Measurements from ENCODE around the gene MTMR6. TPM values are rescaled to one million over a fixed set of nuclear protein-coding genes. Genes with fewer than 3 reads are reported as not detected.

Gene MTMR6
- total RNA-seq, 4 donors from 2014 or later: 17.5 to 25.1 (median 21.7) TPM

DNA sequence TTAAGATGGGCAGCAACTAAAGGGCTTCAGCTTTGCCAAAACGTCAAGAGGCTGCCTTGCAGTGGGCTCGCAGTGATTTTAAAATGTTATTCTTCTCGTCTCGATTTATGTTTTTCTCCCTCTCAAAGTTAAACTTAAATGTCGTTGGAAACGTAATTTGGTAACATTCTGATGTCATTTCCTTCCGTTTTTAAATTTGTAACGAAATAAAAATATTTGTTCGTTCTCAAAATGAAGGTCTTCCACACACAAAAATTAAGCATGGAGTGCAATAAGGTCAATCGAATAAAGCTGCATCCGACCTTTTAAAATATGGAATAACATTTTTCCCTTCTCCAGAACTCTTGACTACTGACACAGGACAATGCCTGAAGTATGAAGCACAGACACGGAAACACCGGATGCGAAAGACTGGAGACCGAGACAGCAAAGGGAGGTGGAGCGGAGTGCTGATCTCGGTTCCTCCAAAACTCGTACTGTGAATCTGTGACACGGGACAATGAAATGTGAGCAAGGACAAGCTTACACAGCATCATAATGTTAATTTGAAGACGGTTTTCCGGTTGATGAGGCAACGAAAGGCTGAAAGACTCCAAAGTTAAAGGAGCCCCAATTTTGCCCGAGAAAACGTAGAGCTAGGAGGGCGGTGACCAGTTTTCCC, 850 bp downstream of the MTMR6 start:
- Histone ChIP-seq H3K36me3 (no peaks in the 10 kb centered on the region), H3K4me3 (peak overlapping the region; percentile 81 to 98 (median 94)), H3K27me3 (peaks cover 0 to 4% (median 0%) of the 10 kb centered on the region in 3 donors), H3K4me1 (peaks cover 11 to 17% of the 10 kb centered on the region in 2 donors), H3K9me3 (no peaks in the 10 kb centered on the region), H3K27ac (peak overlapping the region; percentile 83 to 91 (median 90))
- in situ Hi-C loops (cut with MboI; ENCODE audit: low sequenced_read_pairs in 4 of 4) (no loop called here), intact Hi-C loops (cut with DNase I; ENCODE audit: low total_unique reads) (loop anchor here (5.0 to 10.0 kb wide), 2 partner anchors 362 to 1886 kb away; partner anchors contain the start of gene USP12)
- no peak for DNase-seq
- TF ChIP-seq, protein P1, sequence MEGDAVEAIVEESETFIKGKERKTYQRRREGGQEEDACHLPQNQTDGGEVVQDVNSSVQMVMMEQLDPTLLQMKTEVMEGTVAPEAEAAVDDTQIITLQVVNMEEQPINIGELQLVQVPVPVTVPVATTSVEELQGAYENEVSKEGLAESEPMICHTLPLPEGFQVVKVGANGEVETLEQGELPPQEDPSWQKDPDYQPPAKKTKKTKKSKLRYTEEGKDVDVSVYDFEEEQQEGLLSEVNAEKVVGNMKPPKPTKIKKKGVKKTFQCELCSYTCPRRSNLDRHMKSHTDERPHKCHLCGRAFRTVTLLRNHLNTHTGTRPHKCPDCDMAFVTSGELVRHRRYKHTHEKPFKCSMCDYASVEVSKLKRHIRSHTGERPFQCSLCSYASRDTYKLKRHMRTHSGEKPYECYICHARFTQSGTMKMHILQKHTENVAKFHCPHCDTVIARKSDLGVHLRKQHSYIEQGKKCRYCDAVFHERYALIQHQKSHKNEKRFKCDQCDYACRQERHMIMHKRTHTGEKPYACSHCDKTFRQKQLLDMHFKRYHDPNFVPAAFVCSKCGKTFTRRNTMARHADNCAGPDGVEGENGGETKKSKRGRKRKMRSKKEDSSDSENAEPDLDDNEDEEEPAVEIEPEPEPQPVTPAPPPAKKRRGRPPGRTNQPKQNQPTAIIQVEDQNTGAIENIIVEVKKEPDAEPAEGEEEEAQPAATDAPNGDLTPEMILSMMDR (IDR thresholded peaks at IDR 0.05 in 4 of 5, conservative IDR thresholded peaks at IDR 0.05 in 1 of 5): no peak
- TF ChIP-seq POLR2A (IDR thresholded peaks at IDR 0.05): no peak
- peak; percentile 12 to 40 for ATAC-seq

DNA sequence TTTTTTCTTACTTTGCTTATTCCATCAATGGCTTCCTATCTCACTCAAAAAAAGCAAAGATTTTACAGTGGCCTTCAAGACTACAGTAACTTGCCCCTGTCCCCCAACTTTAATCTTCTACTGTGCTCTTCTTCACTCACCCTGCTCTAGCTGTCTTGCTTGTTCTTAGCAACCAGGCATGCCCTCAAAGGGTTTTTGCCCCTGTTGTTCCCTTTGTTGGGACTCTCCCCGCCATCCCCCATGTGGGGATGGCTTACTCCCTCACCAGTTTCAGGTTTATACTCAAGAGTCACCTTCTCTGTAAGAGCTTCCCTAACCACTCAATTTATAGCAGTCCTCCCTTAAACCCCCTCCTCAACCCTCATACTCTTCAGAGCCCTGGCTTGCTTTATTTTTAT, 5.4 kb downstream of the MTMR6 start:
- H3K4me1 ChIP-seq: peaks cover 11 to 14% of the 10 kb centered on the region in 2 donors
- H3K9me3 ChIP-seq: no peaks in the 10 kb centered on the region
- in situ Hi-C loops (cut with MboI; ENCODE audit: low sequenced_read_pairs in 4 of 4) (no loop called here), intact Hi-C loops (cut with DNase I; ENCODE audit: low total_unique reads) (loop anchor here (10.0 kb wide), 1 partner anchor 357 kb away; a partner anchor contains a TSS)
- no peak overlapping the region for H3K27ac ChIP-seq
- TF ChIP-seq, protein P1 (IDR thresholded peaks at IDR 0.05 in 4 of 5, conservative IDR thresholded peaks at IDR 0.05 in 1 of 5): no peak
- TF ChIP-seq POLR2A (IDR thresholded peaks at IDR 0.05): no peak
- no peaks in the 10 kb centered on the region for H3K27me3 ChIP-seq
- DNase-seq (no peak), ATAC-seq (no peak)
- H3K4me3 ChIP-seq: no peak overlapping the region
- no peaks in the 10 kb centered on the region for H3K36me3 ChIP-seq

DNA sequence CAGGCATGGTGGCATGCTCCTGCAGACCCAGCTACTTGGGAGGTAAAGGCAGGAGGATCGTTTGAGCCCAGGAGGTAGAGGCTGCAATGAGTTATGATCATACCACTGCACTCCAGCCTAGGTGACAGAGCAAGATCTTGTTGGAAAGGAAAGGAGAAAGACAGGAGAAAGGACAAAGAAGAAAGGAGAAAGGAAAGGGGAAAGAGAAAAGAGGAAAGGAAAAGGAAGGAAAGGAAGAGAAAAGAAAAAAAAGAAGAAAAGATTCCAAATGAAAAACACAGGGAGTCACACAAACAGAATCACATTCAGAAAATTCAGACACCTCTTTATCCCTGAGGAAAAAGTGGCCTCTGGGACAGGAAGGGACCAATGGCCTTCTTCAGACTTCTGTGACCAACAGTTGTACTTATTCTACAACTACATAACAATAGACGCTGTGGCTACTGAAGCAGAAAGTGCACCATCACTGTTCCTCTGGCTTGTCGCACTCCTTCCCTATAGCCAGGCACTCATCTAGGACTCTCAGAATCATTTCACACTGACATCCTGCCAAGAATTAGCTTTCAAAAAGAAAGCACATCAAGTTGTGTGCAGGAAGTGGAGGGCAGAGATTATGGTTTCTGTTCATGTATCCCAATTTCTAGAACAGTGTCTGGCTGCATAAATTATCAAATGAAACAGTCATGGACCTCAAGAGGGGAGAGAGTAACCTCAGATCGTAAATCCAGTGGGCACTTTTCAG, 5.9 kb downstream of the MTMR6 start:
- in situ Hi-C loops (cut with MboI; ENCODE audit: low sequenced_read_pairs in 4 of 4) (no loop called here), intact Hi-C loops (cut with DNase I; ENCODE audit: low total_unique reads) (loop anchor here (10.0 kb wide), 1 partner anchor 357 kb away; a partner anchor contains a TSS)
- no peaks in the 10 kb centered on the region for H3K9me3 ChIP-seq
- no peaks in the 10 kb centered on the region for H3K36me3 ChIP-seq
- no peak for ATAC-seq
- H3K4me3 ChIP-seq: no peak overlapping the region
- DNase-seq: no peak
- H3K27me3 ChIP-seq: no peaks in the 10 kb centered on the region
- H3K27ac ChIP-seq: no peak overlapping the region
- peaks cover 11 to 14% of the 10 kb centered on the region in 2 donors for H3K4me1 ChIP-seq
- no peak for TF ChIP-seq POLR2A (IDR thresholded peaks at IDR 0.05)
- TF ChIP-seq, protein P1 (IDR thresholded peaks at IDR 0.05 in 4 of 5, conservative IDR thresholded peaks at IDR 0.05 in 1 of 5): no peak

DNA sequence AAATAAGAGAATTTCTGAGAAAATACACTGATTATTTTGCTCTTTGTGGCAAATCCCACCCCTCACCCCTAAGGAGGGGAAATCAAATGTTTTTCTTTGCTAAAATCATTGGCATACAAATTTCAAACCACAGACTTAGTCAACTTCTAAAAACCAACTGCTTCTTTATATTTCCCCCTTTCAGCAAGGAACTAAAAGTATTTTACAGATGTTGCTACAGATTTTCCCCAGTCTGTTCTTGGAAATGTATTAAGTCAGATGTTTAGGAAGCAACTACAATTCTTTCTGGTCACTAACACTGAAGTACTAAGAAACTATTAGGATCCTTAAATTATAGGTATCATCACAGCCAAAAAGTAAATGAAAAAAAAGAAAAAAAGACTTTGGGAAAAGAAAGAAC, 6.9 kb downstream of the MTMR6 start:
- ATAC-seq (no peak), DNase-seq (no peak)
- Histone ChIP-seq H3K9me3 (no peaks in the 10 kb centered on the region), H3K36me3 (no peaks in the 10 kb centered on the region), H3K27ac (no peak overlapping the region), H3K4me3 (no peak overlapping the region), H3K27me3 (no peaks in the 10 kb centered on the region), H3K4me1 (peaks cover 4 to 6% of the 10 kb centered on the region in 2 donors)
- TF ChIP-seq, protein P1 (IDR thresholded peaks at IDR 0.05 in 4 of 5, conservative IDR thresholded peaks at IDR 0.05 in 1 of 5): no peak
- TF ChIP-seq POLR2A (IDR thresholded peaks at IDR 0.05): no peak
- intact Hi-C loops (cut with DNase I; ENCODE audit: low total_unique reads) (loop anchor here (10.0 kb wide), 1 partner anchor 356 kb away; a partner anchor contains a TSS), in situ Hi-C loops (cut with MboI; ENCODE audit: low sequenced_read_pairs in 4 of 4) (no loop called here)
